Amniotic epithelial cell (primary cell): Measurements from ENCODE around the gene FADS2.

Experiments used
- DNase-seq: peaks from one replicate; pipeline ENCODE4 v3.0.0-alpha.2; 2010; ENCODE audit warnings: low read depth

FADS2 gene

DNA sequence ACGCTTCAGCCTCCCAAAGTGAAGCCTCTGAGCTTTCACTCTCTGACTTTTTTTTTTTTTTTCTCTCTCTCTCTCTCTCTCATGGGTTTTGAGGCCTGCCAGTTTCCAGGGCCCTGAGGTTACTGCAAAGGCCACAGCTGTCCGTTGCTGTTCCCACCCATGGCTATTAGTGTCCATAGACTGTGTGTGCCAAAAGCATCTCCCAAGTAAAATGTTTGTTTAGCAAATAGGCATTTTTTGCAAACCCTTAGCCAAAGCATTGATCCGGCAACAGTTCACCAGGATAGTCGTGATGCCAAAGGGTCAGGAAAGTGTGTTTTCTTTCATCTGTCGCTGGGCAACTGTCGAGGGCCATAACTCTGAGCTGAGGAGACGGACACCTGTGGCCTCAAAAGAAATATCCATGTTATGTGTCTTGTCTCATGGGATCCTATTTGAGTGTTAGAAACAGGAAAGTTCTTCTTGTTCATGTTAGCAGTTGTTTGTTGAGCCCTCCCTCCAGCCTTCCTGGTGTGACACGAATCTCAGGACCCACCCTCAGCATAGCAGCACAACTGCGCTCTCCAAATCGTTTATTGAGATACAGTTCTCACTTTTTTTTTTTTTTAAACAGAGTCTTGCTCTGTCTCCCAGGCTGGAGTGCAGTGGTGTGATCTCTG is 18.4 kb downstream of the FADS2 start:
- no peak for DNase-seq

DNA sequence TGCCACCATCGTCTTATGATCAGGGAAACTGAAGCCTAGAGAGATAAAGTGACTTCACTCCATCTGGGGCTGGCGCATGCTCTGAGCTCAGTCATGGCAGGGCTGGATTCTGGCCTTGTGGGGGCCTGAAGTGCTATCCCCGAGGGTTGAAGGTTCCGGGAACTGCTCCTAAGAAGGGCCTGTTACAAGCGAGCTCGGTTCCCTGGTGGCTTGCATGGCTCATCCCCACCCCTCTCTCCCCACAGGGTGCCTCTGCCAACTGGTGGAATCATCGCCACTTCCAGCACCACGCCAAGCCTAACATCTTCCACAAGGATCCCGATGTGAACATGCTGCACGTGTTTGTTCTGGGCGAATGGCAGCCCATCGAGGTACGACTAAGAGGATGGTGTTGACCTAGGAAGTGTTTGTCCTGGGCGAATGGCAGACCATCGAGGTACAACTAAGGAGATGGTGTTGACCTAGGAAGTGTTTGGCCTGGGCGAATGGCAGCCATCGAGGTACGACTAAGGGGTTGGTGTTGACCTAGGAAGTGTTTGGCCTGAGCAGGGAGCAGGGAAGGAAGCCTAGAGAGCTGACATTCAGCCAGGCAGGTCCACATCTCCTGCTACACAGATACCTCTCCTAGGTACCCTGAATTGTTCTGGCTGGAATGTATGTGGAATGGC is 19.9 kb downstream of the FADS2 start:
- no peak for DNase-seq

DNA sequence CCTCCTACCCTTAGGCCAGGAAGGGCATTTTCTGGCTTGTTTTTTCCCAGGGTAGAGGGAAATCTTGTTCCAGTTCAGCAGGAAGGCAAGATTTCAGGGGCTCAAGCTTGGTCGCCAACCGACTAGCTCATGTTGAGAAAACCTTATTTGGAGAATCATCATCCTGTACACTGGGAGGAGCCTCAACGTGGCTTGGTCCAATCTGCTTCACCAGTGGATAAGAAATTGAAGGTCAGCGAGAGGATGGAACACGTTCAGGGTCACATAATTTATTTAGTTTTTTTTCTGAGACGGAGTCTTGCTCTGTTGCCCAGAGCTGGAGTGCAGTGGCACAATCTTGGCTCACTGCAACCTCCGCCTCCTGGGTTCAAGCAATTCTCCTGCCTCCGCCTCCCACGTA is 20.5 kb downstream of the FADS2 start:
- DNase-seq, result no peak

DNA sequence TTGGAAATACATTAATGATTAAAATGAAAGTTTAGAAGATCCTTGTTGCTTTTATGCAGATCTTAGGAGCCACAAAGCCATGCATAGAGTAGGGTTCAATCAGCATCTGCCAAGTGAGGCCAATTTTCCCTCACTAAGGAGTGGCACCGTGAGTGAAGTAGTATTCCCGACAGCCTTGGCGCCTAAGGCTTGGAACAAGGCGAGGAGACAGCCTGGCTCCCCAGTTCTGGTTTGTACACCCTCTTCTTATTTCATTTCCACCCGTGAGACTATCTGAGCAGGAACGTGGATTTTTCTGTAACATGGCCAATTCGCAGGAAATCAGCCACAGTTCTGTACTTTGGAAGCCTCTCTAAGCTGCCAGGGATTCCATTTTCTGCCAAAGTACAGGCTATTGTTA is 22.6 kb downstream of the FADS2 start:
- DNase-seq, result no peak

GRCh38 chr11:61851113-61851899 is 23.2 kb downstream of the FADS2 start:
- DNase-seq, result no peak

DNA sequence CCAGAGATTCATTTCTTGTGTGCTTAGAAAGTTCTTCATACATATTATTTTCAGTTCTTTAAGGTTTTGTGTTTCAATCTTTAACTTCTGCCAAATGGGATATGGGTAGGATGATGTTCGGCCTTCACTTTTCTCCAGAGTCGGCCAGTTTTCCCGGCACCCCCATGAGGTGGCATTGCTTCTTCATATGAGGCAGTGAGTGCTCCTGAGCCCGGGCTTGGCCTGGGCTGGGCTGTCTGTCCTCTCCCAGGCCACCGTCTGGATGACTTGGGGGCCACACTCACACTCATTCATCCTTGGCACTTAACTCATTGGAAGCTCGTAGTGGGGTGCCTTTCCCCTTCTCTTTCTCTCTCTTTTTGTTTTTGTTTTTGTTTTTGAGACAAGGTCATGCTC is 23.8 kb downstream of the FADS2 start:
- DNase-seq, result no peak

GRCh38 chr11:61853698-61854169 is 25.6 kb downstream of the FADS2 start:
- no peak for DNase-seq

- no peak for DNase-seq
Observed at GRCh38 chr11:61854206-61854895, 26.3 kb downstream of the FADS2 start.

- DNase-seq, result no peak
Observed at GRCh38 chr11:61854966-61855714, 27.0 kb downstream of the FADS2 start.

DNA sequence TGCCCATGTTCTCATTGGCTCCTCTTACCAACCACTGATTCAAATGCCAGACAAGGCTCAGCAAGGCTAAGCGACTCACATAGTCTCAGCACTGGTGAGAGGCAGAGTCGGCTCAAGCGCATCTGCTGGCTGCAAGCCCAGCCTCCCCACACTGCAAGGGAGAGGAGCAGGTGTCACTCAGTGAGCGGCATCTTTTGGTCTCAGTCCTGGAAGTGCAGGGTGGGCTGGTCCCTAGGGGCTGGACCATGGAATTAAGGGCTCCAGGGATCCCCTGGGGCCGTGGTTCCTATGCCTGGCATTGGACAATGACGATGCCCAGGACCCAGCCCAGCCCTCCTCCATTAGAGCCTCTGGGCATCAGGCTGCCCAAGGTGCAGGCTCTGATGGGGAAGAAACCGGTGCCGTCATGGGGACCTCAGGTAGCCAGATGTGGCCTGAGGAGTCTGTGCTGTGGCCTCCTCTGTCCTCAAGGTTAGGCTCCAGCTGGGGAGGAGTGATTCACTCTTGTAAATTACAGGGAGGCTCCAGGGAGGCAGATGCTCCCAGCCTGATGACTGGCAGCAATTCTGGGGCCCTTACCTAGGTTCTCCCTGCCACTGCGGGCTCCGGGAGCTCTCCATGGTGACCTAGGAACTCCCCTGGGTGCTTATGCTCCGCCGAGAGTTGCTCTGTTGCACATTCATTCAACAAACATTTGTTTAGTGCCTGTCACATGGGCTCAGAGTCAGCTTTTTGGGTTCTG is 28.0 kb downstream of the FADS2 start:
- peak; percentile 19 for DNase-seq

DNA sequence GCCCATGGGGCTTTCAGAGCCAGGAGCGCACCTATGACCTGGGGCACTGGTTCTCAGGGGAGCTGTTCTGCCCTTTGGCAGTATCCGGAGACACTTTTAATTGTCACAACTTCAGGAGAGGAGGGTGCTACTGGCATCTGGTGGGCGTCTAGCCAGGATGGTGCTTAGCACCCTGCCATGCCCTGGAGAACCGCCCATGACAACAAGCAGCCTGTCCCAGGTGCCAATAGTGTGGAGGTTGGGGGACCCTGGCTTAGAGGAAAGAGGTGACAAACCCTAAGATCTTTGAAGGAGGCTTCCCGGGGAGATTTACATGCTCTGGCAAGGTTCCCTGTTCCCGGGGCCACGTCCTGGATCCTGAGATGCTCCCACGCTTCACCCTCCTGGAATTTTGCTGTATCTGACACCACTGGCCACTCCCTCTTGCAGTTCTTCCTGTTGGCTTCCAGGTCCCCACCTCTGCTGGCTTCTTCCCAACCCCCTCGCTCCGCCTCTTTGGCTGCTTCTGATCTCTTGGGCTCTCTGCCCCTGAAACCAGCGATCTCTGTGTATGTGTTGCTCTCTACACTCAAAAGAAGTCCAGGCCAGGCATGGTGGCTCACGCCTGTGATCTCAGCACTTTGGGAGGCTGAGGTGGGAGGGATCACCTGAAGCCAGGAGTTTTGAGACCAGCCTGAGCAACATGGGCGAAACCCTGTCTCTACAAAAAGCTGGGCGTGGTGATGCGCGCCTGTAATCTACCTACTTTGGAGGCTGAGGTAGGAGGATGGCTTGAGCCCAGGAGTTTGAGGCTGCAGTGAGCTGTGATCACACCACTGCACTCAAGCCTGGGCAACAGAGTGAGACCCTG is 32.2 kb downstream of the FADS2 start:
- peak; percentile 29 for DNase-seq

GRCh38 chr11:61861634-61862033 is 33.5 kb downstream of the FADS2 start:
- DNase-seq, result no peak

DNA sequence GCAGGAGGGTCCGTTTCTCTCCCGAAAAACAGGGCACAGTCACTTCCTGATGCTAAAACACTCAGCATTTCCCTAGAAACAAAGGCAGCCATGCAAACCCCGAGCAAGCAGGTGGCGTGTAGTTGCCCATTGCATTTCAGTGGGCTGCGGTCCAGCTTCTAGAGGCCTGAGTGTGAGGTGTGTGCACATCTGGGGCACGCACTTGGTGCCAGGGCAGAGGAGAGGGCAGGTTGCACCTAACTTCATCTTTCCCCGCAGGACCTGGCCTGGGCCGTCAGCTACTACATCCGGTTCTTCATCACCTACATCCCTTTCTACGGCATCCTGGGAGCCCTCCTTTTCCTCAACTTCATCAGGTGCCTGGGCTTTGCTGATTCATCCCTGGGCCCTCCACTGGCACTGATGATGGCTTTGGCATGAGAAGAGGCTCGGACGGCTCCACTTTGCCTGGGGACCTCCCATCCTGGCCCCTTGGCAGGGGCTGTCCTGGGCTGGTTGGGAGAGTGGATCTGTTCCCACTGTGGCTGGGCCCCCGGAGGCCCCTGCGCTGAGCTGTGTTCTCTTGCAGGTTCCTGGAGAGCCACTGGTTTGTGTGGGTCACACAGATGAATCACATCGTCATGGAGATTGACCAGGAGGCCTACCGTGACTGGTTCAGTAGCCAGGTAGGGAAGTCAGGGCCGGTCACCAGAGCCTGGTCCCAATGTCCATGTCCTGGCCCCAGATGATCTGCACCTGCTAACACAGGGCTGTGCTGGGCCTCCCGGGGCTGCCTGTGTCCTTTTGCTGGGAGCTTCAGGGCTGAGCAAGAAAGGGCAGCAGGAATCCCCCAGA is 34.8 kb downstream of the FADS2 start:
- no peak for DNase-seq

GRCh38 chr11:61863548-61864081 is 35.5 kb downstream of the FADS2 start:
- no peak for DNase-seq

- no peak for DNase-seq
Observed at GRCh38 chr11:61864814-61865775, 37.0 kb downstream of the FADS2 start.

DNA sequence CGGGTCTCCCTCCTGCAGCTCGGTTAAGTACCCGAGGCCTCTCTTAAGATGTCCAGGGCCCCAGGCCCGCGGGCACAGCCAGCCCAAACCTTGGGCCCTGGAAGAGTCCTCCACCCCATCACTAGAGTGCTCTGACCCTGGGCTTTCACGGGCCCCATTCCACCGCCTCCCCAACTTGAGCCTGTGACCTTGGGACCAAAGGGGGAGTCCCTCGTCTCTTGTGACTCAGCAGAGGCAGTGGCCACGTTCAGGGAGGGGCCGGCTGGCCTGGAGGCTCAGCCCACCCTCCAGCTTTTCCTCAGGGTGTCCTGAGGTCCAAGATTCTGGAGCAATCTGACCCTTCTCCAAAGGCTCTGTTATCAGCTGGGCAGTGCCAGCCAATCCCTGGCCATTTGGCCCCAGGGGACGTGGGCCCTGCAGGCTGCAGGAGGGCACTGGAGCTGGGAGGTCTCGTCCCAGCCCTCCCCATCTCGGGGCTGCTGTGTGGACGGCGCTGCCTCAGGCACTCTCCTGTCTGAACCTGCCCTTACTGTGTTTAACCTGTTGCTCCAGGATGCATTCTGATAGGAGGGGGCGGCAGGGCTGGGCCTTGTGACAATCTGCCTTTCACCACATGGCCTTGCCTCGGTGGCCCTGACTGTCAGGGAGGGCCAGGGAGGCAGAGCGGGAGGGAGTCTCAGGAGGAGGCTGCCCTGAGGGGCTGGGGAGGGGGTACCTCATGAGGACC is 38.3 kb downstream of the FADS2 start:
- no peak for DNase-seq

DNA sequence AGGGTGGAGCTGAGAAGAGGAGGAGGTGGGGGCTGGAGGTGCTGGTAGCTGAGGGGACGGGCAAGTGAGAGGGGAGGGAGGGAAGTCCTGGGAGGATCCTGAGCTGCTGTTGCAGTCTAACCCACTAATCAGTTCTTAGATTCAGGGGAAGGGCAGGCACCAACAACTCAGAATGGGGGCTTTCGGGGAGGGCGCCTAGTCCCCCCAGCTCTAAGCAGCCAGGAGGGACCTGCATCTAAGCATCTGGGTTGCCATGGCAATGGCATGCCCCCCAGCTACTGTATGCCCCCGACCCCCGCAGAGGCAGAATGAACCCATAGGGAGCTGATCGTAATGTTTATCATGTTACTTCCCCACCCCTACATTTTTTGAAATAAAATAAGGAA is 38.9 kb downstream of the FADS2 start:
- DNase-seq, result no peak
